Measurements from ENCODE around the gene SF3A1. TPM values are rescaled to one million over a fixed set of nuclear protein-coding genes. Genes with fewer than 3 reads are reported as not detected.

SF3A1 gene
- total RNA-seq, 1 experiment from 2014 or later, result 34.3 TPM

DNA sequence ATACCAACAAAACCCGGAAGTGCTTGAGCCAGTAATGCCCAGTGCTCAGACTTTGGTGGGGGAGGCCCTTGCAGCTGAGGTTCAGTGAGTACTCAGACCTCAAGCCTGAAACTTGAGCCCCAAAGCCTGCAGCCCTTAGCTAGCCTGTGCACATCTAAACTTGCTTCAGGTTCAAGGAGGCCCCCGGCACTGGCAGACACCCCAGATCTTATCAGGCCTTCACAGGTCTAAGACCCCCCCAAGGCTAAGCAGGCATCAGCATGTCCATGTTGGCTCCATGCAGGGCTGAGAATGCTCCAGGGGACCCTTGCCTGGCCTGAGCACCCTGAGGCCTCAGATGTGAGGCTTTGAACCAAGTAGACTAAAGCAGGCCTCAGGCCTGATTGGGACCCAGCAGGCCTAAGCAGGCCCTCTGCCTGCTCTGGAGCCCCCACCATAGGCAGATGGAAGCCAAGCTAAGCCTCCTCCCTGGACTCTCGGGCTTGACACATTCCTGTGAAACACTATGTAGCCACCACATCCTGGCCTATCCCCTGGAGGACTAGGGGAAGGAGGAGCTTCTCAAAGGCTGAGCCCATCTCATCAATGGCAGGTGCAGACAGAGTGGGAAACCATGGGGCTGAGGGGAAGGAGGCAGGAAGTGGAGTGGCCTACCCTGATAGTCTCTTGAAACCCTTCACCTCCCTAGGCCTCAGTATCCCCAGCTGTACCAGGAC lies 66.2 kb downstream of the SF3A1 start:
- peak; percentile 42 for DNase-seq (ENCODE audit: extremely low read depth, low read depth)

DNA sequence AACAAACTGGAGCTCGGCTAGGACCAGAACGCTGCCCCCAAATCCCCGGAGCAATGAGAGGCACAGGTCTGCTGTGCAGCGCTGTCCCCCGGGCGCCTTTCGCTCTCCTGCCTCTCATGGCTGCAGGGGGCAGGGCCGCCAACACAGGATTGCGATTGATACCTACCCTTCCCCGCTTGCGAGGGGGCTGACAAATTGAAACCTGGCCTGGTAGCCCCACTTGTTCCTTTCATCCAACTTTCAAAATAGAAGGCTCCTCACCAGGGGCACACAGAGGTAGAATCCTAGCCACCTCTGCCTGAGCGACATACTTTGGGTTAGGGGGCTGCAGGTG lies 66.7 kb downstream of the SF3A1 start:
- DNase-seq (ENCODE audit: extremely low read depth, low read depth), result no peak

DNA sequence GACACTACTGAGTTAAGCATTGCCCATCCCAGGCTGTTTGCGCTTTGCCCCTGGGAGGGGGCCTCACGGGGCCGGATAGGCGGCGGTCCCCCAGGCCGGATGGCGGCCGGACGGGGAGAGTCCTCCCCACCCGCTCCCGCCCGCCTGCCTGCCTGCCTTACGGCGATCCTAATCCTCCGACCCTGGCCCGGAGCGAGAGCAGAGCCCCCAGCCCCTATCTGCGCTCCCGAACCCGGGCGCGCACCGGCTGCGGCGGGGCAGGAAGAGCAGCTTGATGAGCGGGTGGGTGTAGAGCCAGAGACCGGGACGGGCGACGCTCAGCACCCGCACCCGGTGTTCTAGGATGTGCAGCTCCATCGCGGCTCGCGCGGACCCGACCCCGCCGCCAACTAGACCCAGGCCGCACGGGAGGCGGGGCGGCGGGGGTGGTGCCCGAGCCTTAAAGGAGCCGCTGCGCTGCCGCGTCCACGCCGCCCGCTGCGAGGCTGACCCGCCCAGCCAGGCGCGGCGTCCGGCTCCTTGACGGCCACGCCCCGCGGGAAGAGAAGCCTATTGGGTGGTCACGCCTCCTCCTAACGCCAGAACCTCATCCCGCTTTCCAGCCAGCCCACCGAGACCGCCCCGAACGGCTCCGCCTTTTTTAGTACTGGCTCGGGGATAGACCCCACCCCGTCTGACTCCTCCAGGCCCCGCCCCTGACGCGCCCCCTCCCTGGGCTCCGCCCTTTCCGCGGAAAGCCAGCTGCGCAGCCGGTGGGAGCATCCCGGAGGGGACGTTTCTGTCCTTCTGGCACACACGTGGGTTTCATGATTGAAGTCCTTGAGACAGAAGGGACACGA lies 67.3 kb downstream of the SF3A1 start, which contains the start of gene CASTOR1:
TSS of gene CASTOR1 (minus strand) at position 365 of the 839 bp plus-strand sequence. CDS start at position 357, 8 bp downstream.
- peak; percentile 95 for DNase-seq (ENCODE audit: extremely low read depth, low read depth)

DNA sequence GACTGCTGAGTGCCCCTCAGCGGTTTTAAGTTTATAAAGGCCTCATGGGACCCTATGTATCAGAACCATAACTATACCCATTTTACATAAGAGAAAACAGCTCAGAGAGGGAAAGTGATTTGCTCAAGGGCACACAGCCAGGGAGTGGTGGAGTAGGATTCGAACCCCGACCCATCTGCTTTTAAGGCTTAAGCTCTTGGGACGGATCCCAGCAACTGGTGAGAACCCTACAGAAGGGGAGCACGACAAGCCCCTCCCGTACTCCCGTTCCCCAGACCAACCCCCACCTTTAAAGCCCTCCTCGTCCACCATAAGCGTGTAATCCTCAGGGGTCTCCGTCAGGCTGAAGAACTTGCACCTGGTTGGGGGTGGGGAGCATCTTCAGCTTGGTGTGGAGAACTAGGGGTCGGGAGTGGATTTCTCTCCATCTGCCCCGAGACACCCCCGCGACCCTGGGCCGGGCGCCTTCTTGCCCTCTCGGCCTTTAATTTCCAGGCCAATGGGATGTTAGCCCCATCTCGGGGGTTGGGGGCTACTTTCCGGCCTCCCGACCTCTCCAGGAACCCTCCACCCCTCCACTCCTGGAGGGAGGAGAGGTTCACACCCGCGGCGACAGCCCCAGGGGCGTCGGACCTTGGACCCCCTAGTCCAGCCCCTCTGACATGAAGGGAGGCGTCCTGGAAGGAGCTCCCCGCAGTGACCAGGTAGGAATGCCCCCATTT lies 68.1 kb downstream of the SF3A1 start:
- no peak for DNase-seq (ENCODE audit: extremely low read depth, low read depth)

DNA sequence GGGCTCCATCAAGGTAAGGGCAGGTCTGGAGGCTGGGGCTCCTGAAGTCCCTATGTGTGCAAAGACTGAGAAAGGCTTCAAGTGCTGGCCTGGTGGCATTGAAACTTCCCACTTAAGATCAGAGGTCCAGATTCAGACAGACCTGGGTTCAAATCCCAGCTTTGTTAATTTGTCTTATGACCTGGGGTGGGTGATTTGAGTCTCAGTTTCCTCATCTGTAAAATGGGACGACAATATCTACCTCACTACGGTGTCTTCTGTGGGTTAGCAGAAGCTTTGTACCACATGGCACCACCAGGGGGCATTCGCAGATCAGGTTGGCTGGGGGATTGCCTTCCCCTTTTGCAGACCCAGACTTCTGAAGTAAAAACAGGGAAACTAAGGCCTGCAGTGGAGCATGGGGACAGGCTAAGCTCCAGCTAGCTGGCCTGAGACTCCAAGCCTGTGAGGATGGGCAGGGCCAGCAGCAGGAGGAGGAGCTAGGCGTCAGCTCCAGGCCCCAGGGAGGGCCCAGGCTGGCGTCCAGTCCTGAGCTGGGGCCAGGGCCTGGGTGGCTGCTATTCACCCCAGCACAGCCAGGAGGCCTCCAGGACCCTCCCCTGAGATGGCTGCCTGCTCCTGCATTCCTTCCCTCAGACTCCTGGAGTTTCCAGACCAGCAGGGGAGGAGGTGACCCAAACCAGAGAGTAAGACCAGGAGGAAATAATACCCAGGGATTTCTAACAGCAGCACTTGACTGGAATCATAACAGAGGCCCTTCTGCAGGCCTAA lies 68.9 kb downstream of the SF3A1 start:
- DNase-seq (ENCODE audit: extremely low read depth, low read depth), result peak; percentile 77

DNA sequence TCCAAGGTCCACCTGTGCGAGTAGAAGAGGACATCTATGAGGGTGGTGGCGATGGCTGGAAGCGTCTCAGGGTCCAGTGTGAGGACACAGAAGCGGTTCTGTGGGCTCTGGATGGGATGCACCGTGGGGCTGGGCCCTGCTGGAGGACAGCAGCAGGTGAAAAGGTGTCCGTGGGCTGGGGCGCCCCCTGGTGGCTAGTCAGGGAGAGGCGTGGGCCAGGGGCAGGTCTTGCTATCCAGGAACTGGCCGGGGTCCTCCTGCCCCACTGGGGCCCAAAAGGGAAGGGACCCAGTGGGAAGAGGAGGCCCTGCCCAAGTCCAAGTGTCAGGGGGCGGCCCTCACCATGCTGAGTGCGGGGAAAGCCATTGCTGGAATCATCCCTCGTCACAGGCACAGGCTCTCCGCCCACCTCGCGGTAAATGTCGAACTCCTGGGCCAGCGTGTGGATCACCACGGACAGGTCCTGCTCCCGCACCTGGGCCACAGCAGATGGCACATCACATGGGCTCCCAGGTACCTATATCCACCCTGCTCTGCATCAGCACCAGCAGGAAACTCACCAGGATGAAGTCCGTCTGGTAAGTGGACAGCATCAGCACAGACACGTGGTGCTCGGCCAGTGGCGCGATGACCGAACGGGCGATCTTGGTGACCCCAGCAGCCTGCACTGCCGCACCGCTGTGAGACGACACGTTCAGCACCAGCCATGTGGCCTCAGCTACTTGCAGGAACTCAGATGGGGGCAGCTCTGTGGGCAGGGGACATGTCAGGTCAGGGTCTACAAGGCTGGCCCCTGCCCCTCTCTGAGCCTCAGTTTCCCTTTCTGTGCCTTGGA lies 69.7 kb downstream of the SF3A1 start:
- peak; percentile 51 for DNase-seq (ENCODE audit: extremely low read depth, low read depth)

DNA sequence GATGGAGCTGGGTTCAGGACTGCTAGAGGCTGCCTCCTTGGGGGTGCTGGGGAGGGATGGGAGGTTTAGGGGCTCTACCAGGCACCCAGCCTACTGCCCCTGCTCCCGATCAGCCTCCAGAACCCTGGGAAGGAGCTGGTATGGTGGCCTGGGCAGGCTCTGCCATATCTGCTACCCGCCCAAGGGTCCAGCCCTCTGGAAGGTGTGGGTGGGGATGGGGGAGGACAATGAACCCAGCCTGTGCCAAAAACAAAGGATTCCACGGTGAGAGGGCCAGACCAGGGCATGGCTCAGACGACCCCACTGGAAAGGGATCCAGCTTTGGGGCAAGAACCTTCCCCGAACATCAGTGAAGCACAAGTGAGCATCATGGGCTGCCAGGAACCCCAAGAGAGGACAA lies 70.4 kb downstream of the SF3A1 start:
- DNase-seq (ENCODE audit: extremely low read depth, low read depth), result no peak

DNA sequence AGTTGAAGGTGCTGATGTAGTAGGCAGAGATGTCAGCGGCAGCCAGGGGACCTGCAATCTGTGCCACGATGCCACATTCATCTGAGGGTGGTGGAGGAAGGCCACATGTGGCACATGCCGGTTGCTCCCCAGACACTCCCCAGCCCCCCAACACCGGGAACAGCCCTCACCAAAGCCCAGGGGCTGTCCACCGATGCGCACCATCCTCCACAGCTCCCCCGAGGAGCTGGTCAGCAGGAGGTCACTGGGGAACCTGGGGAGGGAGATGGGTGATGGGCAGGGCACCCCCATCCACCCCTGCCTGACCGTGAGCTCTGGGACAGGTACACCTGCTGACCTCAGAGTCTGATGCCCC lies 70.9 kb downstream of the SF3A1 start:
- no peak for DNase-seq (ENCODE audit: extremely low read depth, low read depth)

DNA sequence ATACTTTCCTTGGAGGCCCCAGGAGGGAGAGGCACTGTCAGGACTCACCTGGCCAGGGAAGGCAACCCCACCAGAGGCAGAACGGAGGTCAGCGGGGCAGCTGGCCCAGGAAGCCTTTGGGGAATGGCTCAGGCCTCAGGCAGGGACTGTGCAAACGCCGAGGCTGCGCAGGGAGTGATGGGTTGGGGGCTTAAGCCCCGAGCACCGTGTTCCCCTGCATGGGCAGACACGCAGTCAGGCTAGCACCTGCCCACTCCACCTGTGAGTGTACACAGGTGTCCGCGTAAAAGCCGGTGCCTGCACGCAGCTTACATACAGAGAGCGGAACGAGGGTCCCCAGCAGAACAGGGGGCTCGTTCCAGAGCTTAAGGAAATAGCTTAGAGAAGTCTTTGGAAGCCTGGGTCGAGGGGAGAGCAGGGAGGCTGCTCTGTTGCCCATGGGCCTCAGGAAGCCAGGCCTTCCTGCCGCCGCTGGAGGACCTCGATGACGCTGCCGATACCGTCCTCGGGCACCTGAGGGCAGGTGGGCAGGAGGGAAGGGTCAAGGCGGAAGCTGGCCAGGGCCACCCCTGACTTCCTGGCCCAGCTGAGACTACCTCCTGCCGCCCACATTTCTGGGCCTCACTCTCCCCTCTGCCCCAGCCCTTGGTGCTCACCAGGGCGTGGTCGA lies 71.4 kb downstream of the SF3A1 start:
- no peak for DNase-seq (ENCODE audit: extremely low read depth, low read depth)

DNA sequence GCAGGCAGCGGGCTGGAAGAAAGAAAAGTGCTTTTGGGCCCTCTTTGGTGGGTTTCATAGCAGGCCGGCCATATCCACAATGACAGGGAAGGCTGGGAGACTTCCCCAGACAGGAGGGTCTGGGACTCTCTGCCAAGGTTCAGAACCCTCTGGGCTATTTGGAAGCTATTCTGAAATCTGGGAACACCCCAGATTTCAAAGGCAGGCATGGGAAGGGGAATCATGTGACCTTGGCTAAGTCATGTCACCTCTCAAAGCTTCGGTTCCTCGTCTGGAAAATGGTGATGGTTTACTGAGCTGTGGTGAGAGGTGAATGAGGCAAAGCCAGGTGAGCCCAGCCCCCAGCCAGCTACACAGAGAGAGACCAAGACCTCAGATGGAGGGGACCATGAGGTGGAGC lies 72.0 kb downstream of the SF3A1 start:
- DNase-seq (ENCODE audit: extremely low read depth, low read depth), result no peak

DNA sequence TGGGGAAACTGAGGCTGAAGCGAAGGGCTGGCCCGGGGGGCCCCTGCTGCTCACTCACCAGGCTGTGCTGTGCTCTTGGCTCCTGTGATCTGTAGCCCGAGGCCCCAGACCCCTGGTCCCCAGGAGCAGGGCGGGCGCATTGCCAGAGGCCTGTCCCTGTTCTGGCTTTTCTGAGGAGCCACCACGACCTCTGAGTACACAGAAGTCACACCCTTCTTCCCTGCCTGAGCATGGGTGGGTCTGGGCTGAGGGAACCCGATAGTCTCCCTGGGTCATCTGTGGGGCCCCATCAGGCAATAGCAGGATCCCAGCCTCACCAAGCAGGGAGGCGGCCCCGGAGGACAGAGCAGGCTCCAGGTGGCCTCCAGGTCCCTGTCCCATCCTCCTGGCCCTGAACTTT lies 72.5 kb downstream of the SF3A1 start:
- DNase-seq (ENCODE audit: extremely low read depth, low read depth), result no peak

DNA sequence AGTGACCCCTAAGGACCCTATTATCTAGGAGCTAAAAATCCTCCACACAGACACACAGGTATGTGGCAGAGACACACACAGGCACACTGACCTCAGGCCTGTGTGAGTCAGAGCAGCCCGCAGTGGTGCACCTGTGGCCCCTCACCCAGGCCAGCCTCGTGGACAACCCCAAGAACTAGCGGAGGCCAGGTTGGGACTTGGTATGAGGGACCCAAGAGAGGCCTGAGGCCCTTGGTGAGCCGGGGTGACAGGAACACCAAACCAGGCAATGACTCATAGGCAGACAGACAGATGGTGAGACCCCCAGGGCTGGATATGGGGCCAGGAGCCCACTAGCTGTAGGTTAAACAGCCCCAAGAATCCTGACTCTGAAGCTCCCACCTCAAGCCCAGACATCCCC lies 73.4 kb downstream of the SF3A1 start:
- DNase-seq (ENCODE audit: extremely low read depth, low read depth), result no peak

DNA sequence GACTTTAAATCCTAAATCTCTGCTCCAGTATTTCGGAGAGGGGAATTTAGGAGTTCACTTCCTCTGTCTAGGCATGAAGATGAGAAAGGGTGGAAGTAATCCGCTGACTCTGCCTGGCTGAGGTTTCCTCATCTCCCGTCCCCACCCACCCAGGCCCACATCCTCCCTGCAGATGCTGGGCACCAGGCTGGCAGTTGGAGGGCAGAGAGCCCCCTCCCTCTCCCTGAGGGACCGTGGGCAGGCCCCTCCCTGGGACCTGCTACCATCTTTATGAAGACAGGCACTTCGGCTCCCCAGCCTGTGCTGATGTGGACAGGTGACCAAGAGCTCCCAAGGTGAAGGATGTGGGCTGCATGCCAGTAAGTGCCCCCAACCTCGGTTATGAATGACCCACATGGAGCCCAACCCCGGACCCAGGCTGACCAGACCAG lies 74.1 kb downstream of the SF3A1 start:
- no peak for DNase-seq (ENCODE audit: extremely low read depth, low read depth)

Other genes with a start within 250 kb of the SF3A1 start
- 70.9 and 73.5 TPM in 2 replicates for gene LIF, start 110.1 kb downstream of the SF3A1 start, total RNA-seq (2014; rRNA removed; shearing (Covaris generic))
- gene OSM, start 90.0 kb downstream of the SF3A1 start, total RNA-seq (2014; rRNA removed; shearing (Covaris generic)), result 4.8 and 6.1 TPM in 2 replicates
- gene CASTOR1, start 67.4 kb downstream of the SF3A1 start, total RNA-seq (2014; rRNA removed; shearing (Covaris generic)), result 11.1 and 15.8 TPM in 2 replicates
- gene TBC1D10A, start 30.0 kb downstream of the SF3A1 start, total RNA-seq (2014; rRNA removed; shearing (Covaris generic)), result 4.0 and 4.6 TPM in 2 replicates
- 0.45 and 0.58 TPM in 2 replicates for gene CCDC157, start 113 bp upstream of the SF3A1 start, total RNA-seq (2014; rRNA removed; shearing (Covaris generic))
- 17.0 and 19.3 TPM in 2 replicates for gene RNF215, start 30.5 kb upstream of the SF3A1 start, total RNA-seq (2014; rRNA removed; shearing (Covaris generic))
- gene SEC14L2, start 40.1 kb upstream of the SF3A1 start, total RNA-seq (2014; rRNA removed; shearing (Covaris generic)), result 5.4 and 6.3 TPM in 2 replicates
- gene MTFP1, start 68.9 kb upstream of the SF3A1 start, total RNA-seq (2014; rRNA removed; shearing (Covaris generic)), result 36.0 and 41.9 TPM in 2 replicates
- not detected in 2 replicates for gene SEC14L3, start 115.1 kb upstream of the SF3A1 start, total RNA-seq (2014; rRNA removed; shearing (Covaris generic))
- 2.6 and 2.9 TPM in 2 replicates for gene SEC14L4, start 148.8 kb upstream of the SF3A1 start, total RNA-seq (2014; rRNA removed; shearing (Covaris generic))
- gene SEC14L6, start 189.8 kb upstream of the SF3A1 start, total RNA-seq (2014; rRNA removed; shearing (Covaris generic)), result not detected in 2 replicates
- 0.30 TPM in 1 of 2 replicates, not detected in the other for gene GAL3ST1, start 217.8 kb upstream of the SF3A1 start, total RNA-seq (2014; rRNA removed; shearing (Covaris generic))
- gene PES1, start 235.0 kb upstream of the SF3A1 start, total RNA-seq (2014; rRNA removed; shearing (Covaris generic)), result 92.1 and 106 TPM in 2 replicates